ENCODE data around the gene CEACAM20. TPM values are rescaled to one million over a fixed set of nuclear protein-coding genes. Genes with fewer than 3 reads are reported as not detected.
"Not testable (repeated sequence)": the region's sequence is repeated elsewhere in the genome, so short reads cannot be mapped to it uniquely, and the experiment has no call there.

The CEACAM20 gene
- polyA plus RNA-seq (ENCODE audit: insufficient read length) = not detected
- long read RNA-seq, donor 1 = 0 reads
- long read RNA-seq, donor 2 = 0 reads
- long read RNA-seq, donor 3 = 0 reads
- long read RNA-seq, donor 4 = 0 reads
- long read RNA-seq, donor 5 = 0 reads
- long read RNA-seq, donor 6 = 0 reads
- long read RNA-seq, donor 7 = 0 reads
- long read RNA-seq, donor 8 = 0 reads

- DNase-seq = no peak
These were observed at the start of gene CEACAM20 for GRCh38 chr19:44529536-44529935. Gene CEACAM20, minus strand, starts transcription at chr19:44529675. Its CDS starts 166 bp downstream, at chr19:44529509.

- no peak for DNase-seq
These were observed 48.0 kb upstream of the CEACAM20 start for GRCh38 chr19:44577566-44577874.

GRCh38 chr19:44576843-44577565 is 47.5 kb upstream of the CEACAM20 start:
- no peak for DNase-seq

GRCh38 chr19:44575116-44575700 is 45.7 kb upstream of the CEACAM20 start:
- no peak for DNase-seq

- peak; percentile 31 for DNase-seq
These were observed 44.9 kb upstream of the CEACAM20 start for GRCh38 chr19:44574186-44574950.

- peak; percentile 61 for DNase-seq
These were observed 44.2 kb upstream of the CEACAM20 start for GRCh38 chr19:44573627-44574026.

GRCh38 chr19:44573183-44573582 is 43.7 kb upstream of the CEACAM20 start:
- no peak for DNase-seq

- no peak for DNase-seq
These were observed 43.1 kb upstream of the CEACAM20 start for GRCh38 chr19:44572581-44572900.

- DNase-seq = no peak
These were observed 42.5 kb upstream of the CEACAM20 start for GRCh38 chr19:44571830-44572580.

- peak; percentile 92 for DNase-seq
These were observed 41.7 kb upstream of the CEACAM20 start for GRCh38 chr19:44570984-44571684.

- DNase-seq = no peak
These were observed 41.1 kb upstream of the CEACAM20 start for GRCh38 chr19:44570603-44570983.

- no peak for DNase-seq
These were observed 38.3 kb upstream of the CEACAM20 start for GRCh38 chr19:44567745-44568144.

GRCh38 chr19:44566984-44567383 is 37.5 kb upstream of the CEACAM20 start:
- no peak for DNase-seq

GRCh38 chr19:44563086-44563655 is 33.7 kb upstream of the CEACAM20 start:
- not testable (repeated sequence) for DNase-seq

- DNase-seq = no peak
These were observed 28.5 kb upstream of the CEACAM20 start for GRCh38 chr19:44557933-44558332.

- DNase-seq = no peak
These were observed 25.3 kb upstream of the CEACAM20 start for GRCh38 chr19:44554641-44555246.

GRCh38 chr19:44553478-44554171 is 24.1 kb upstream of the CEACAM20 start:
- no peak for DNase-seq

GRCh38 chr19:44552324-44552723 is 22.8 kb upstream of the CEACAM20 start:
- no peak for DNase-seq

- DNase-seq = no peak
These were observed 22.4 kb upstream of the CEACAM20 start for GRCh38 chr19:44551850-44552249.

- DNase-seq = not testable (repeated sequence)
These were observed 21.5 kb upstream of the CEACAM20 start for GRCh38 chr19:44550976-44551375.
